ENCODE data around the gene BASP1. TPM values are rescaled to one million over a fixed set of nuclear protein-coding genes. Genes with fewer than 3 reads are reported as not detected.

The BASP1 gene
- total RNA-seq, 4 donors from 2014 or later, result 21.5 to 64.8 (median 26.7) TPM

GRCh38 chr5:17221843-17222636 lies 4.6 kb downstream of the BASP1 start:
- Histone ChIP-seq H3K36me3 (no peaks in the 10 kb centered on the region), H3K27me3 (no peaks in the 10 kb centered on the region), H3K9me3 (no peaks in the 10 kb centered on the region), H3K4me3 (no peak overlapping the region), H3K4me1 (no peaks in the 10 kb centered on the region), H3K27ac (no peak overlapping the region)
- intact Hi-C loops (cut with DNase I; ENCODE audit: low total_unique reads), result no loop called here
- no peak for TF ChIP-seq POLR2A (IDR thresholded peaks at IDR 0.05)
- TF ChIP-seq CTCF (IDR thresholded peaks at IDR 0.05), result no peak
- no peak for DNase-seq

GRCh38 chr5:17222664-17223063 lies 5.2 kb downstream of the BASP1 start:
- no peaks in the 10 kb centered on the region for H3K36me3 ChIP-seq
- intact Hi-C loops (cut with DNase I; ENCODE audit: low total_unique reads), result no loop called here
- DNase-seq, result no peak
- no peak overlapping the region for H3K4me3 ChIP-seq
- no peaks in the 10 kb centered on the region for H3K4me1 ChIP-seq
- H3K9me3 ChIP-seq, result no peaks in the 10 kb centered on the region
- TF ChIP-seq CTCF (IDR thresholded peaks at IDR 0.05), result no peak
- TF ChIP-seq POLR2A (IDR thresholded peaks at IDR 0.05), result no peak
- no peak overlapping the region for H3K27ac ChIP-seq
- H3K27me3 ChIP-seq, result no peaks in the 10 kb centered on the region

- no peaks in the 10 kb centered on the region for H3K27me3 ChIP-seq
These were observed 6.1 kb downstream of the BASP1 start for GRCh38 chr5:17223367-17224185.

GRCh38 chr5:17224858-17225511 lies 7.6 kb downstream of the BASP1 start:
- no peak for TF ChIP-seq POLR2A (IDR thresholded peaks at IDR 0.05)
- no peak for TF ChIP-seq CTCF (IDR thresholded peaks at IDR 0.05)

More at GRCh38 chr5:17223367-17224185, 6.1 kb downstream of the BASP1 start:
- no peak for DNase-seq
- no peaks in the 10 kb centered on the region for H3K36me3 ChIP-seq
- no peaks in the 10 kb centered on the region for H3K4me1 ChIP-seq
- no peaks in the 10 kb centered on the region for H3K9me3 ChIP-seq
- TF ChIP-seq CTCF (IDR thresholded peaks at IDR 0.05) (no peak), POLR2A (IDR thresholded peaks at IDR 0.05) (no peak)
- H3K27ac ChIP-seq, result no peak overlapping the region
- no peak overlapping the region for H3K4me3 ChIP-seq
- intact Hi-C loops (cut with DNase I; ENCODE audit: low total_unique reads), result no loop called here

More at GRCh38 chr5:17224858-17225511, 7.6 kb downstream of the BASP1 start:
- H3K9me3 ChIP-seq, result no peaks in the 10 kb centered on the region
- H3K27ac ChIP-seq, result no peak overlapping the region
- intact Hi-C loops (cut with DNase I; ENCODE audit: low total_unique reads), result no loop called here
- no peaks in the 10 kb centered on the region for H3K27me3 ChIP-seq
- H3K4me3 ChIP-seq, result no peak overlapping the region
- H3K36me3 ChIP-seq, result no peaks in the 10 kb centered on the region
- no peak for DNase-seq
- no peaks in the 10 kb centered on the region for H3K4me1 ChIP-seq
